Aorta (tissue), 5 donors: ENCODE measurements around the gene MVB12B. TPM values are rescaled to one million over a fixed set of nuclear protein-coding genes. Genes with fewer than 3 reads are reported as not detected.

ENCODE experiments used
- ATAC-seq: fragments of 200-7000 bp; cut with Tn5 transposase; one replicate; pipeline ENCODE4 v1.9.1; 2022; ENCODE audit warnings: moderate library complexity; ENCODE audit not compliant: low FRiP score
- DNase-seq, 2 donors: peaks; one replicate each; pipeline ENCODE4 v3.0.0-alpha.2; 2020
- H3K27ac ChIP-seq, 2 donors: one replicate each; pipeline ENCODE4 v1.5.1; 2013; ENCODE audit warnings: low read length in 2 of 2, mild to moderate bottlenecking in 2 of 2, moderate library complexity in 2 of 2, control low read depth in 1 of 2, inconsistent platforms in 1 of 2, low read depth in 1 of 2
- H3K27me3 ChIP-seq, 2 donors: one replicate each; pipeline ENCODE4 v1.6.1; 2013; ENCODE audit warnings: control low read depth in 1 of 2, low read length in 1 of 2, mild to moderate bottlenecking in 1 of 2, moderate library complexity in 1 of 2; ENCODE audit not compliant: insufficient read depth in 2 of 2, control insufficient read depth in 1 of 2
- H3K36me3 ChIP-seq, 2 donors: one replicate each; pipeline ENCODE4 v1.6.1; 2013; ENCODE audit warnings: control low read depth in 1 of 2, low read length in 1 of 2, mild to moderate bottlenecking in 1 of 2; ENCODE audit not compliant: insufficient read depth in 2 of 2, control insufficient read depth in 1 of 2
- H3K4me1 ChIP-seq, 2 donors: one replicate each; pipeline ENCODE4 v1.6.1; 2013; ENCODE audit warnings: low read length in 2 of 2, control low read depth in 1 of 2, mild to moderate bottlenecking in 1 of 2, moderate library complexity in 1 of 2; ENCODE audit not compliant: insufficient read depth in 2 of 2, control insufficient read depth in 1 of 2
- H3K4me3 ChIP-seq, 2 donors: one replicate each; pipeline ENCODE4 v1.5.1; 2013; ENCODE audit warnings: low read length in 2 of 2, control low read depth in 1 of 2, mild to moderate bottlenecking in 1 of 2
- H3K9me3 ChIP-seq: one replicate; pipeline ENCODE4 v1.6.1; 2013; ENCODE audit warnings: mild to moderate bottlenecking, low read length; ENCODE audit not compliant: control insufficient read depth
- WGBS, 2 donors: extraction: QIAGEN DNeasy Blood & Tissue Kit; methylation state at CpG; one replicate each; pipeline ENCODE4 v1.1.7; 2013; 5-methylcytosine and 5-hydroxymethylcytosine counted together
- intact Hi-C, 2 donors: fragments of 100-400 bp; cut with DNase I; formaldehyde crosslinking; loops; one replicate each; pipeline versions ENCODE4 v1.14.2 to v1.15.0; 2022
- polyA plus RNA-seq, 2 donors: library from polyadenylated mRNA; stranded (reverse); fragments of 200-250 nt; gene quantifications; one replicate each; pipeline ENCODE4 v1.2.3, GENCODE V29; 2013
- total RNA-seq, 2 donors: library from RNA; stranded (reverse); fragmentation: NEBNext Ultra II Directional; extraction: Animal tissue kit (Norgen Biotek cat#: 25700); gene quantifications; one replicate each; pipeline ENCODE4 v1.2.1, GENCODE V29; 2021
- donor health status: healthy with polysubstance abuse.
- donor health status: Bipolar disorder and iron deficiency.
- donor health status: DM: no; HTN: no; CAD: no.
- donor health status: DM: no; HTN: no; CAD: no.
- donor health status: DM: yes; HTN: yes; CAD: no.

MVB12B gene
- total and polyA plus RNA-seq, 4 donors, result 2.0 to 25.5 (median 9.5) TPM

DNA sequence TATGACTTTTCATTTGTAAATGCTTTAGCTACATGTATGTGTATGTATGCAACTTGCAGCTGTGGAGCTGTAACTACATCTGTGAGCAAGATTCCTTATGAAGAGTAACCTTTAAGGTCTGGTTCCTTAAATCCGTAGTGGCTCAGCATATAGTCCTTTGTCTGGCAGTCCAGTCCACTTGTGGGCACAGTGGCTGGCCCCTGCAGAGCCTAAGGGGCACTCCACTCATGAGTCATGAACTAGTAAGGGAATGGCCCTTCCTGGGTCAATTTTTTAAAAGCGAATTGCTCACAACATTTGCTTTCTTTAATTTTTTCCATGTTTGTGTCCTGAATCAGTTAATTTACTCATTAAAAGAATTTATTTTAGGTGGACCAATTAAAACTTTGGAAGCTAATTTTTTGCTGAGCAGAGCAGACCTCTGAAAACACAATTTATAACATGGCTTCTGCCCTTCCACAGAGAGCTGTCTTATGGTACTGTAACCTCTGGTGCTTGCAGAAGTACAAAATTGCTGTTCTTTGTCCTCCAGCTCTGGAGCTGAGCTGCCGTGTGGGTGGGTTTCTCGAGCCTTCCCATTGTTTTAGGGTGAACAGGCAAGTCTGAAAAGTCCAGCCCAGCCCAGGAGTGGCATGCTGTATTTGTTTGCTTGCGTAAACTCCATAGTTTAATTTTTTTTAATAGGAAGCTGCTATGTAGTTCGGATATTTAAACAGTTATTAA lies 110.1 kb downstream of the MVB12B start:
- Histone ChIP-seq H3K4me1 (no peaks in the 10 kb centered on the region), H3K9me3 (no peaks in the 10 kb centered on the region), H3K27me3 (no peaks in the 10 kb centered on the region), H3K4me3 (no peak overlapping the region), H3K36me3 (no peaks in the 10 kb centered on the region), H3K27ac (no peak overlapping the region)
- WGBS, 2 donors, result 84 to 89% methylated on average over 6 of the region's 6 CpGs
- no peak for DNase-seq
- ATAC-seq, result no peak
- intact Hi-C loops, result no loop called here

DNA sequence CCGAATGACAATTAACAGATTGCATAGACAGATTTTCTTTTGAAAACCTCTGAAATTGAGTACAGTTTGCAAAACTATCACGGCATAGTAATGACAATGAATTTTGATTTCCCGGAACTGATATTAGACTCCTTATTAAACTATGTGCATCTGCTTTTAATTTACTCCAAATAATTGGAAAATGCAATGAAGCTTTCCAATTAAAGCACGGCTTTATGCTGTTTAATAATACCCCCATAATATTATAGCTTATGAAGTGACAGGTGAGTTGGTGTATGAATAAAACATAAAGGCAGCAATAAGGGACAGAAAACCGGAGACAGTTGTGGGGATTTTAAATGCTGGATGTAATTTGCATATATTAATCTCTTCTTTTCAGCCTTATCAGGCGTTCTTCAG lies 110.6 kb downstream of the MVB12B start:
- WGBS, 2 donors, result 95 to 97% methylated on average over 6 of the region's 6 CpGs
- H3K9me3 ChIP-seq, result no peaks in the 10 kb centered on the region
- H3K27me3 ChIP-seq, result no peaks in the 10 kb centered on the region
- no peak overlapping the region for H3K27ac ChIP-seq
- no peak overlapping the region for H3K4me3 ChIP-seq
- intact Hi-C loops, result no loop called here
- no peaks in the 10 kb centered on the region for H3K4me1 ChIP-seq
- no peaks in the 10 kb centered on the region for H3K36me3 ChIP-seq
- ATAC-seq (no peak), DNase-seq (no peak)

DNA sequence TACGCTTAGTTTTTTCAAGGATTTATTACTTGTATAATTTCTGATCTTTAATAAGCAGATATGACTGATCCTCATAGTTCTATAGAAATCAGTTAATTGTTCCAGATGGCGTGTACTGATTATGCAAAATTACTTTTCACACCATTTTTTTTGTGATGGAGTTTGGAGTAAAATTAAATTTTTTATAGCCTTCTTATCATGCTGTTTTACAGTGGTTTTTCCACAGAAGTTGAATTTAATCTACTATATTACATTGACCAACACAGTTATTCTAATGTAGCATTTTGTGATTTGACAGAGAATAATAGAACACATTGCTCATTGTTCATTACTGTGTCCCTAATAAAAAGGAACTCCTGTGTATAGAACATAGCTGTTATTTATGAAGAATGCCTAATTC lies 111.1 kb downstream of the MVB12B start:
- no peaks in the 10 kb centered on the region for H3K4me1 ChIP-seq
- H3K27me3 ChIP-seq, result no peaks in the 10 kb centered on the region
- no peaks in the 10 kb centered on the region for H3K9me3 ChIP-seq
- no peak for ATAC-seq
- intact Hi-C loops, result no loop called here
- no peak for DNase-seq
- no peak overlapping the region for H3K27ac ChIP-seq
- H3K36me3 ChIP-seq, result no peaks in the 10 kb centered on the region
- WGBS, 2 donors, result 95 to 98% methylated on average over 2 of the region's 2 CpGs
- H3K4me3 ChIP-seq, result no peak overlapping the region

DNA sequence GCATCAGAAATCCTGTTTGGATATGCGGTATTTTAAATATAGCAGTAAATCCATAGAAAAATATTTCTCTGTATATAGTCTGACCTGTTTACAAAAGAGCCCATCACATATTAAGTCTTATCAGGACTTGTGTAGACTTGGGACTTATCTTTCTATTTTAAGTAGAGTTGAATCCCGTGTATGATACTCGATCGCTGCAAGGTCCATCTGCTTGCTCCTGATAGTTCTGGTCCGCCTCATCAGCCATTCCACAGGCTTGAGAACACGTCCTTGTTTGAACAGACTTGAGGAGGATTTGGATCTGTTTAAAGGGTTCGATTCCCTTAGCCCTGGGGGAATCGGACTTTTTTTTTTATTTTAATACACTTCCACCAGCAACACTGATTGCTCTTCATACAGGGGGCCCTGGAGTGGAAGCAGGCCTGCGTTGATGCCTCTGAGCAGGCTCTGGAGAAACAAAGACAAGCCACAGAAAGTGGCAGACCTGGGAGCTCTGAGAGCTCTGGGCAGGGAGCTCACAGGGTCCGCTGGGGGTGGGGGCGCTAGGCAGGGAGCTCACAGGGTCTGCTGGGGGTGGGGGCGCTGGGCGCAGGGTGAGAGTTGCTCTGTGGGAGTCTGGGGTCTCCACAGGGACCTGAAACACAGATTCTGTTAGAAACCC lies 112.2 kb downstream of the MVB12B start:
- no peak for ATAC-seq
- H3K27me3 ChIP-seq, result no peaks in the 10 kb centered on the region
- intact Hi-C loops, result no loop called here
- 91 to 92% methylated on average over 13 of the region's 13 CpGs for WGBS, 2 donors
- H3K27ac ChIP-seq, result no peak overlapping the region
- no peaks in the 10 kb centered on the region for H3K36me3 ChIP-seq
- H3K4me3 ChIP-seq, result no peak overlapping the region
- no peaks in the 10 kb centered on the region for H3K9me3 ChIP-seq
- no peak for DNase-seq
- H3K4me1 ChIP-seq, result no peaks in the 10 kb centered on the region

DNA sequence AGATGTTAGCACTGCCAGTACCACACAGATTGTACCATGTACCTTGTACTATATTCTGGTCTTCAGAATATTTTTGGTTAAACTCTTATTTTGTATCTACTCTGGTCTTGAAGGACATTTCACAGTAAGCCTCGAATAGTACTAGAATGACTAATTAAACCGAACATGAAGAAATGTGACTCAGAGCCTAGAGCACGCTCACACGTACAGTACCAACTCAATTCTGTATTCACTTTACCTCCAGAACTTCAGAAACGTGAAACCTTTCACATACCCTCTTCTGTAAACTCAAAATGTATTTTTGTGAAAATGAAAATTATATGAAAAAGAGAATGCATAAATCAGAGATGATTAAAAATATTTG lies 112.8 kb downstream of the MVB12B start:
- no peak overlapping the region for H3K27ac ChIP-seq
- no peaks in the 10 kb centered on the region for H3K27me3 ChIP-seq
- intact Hi-C loops, result no loop called here
- WGBS, 2 donors, result 71 to 76% methylated on average over 5 of the region's 5 CpGs
- no peaks in the 10 kb centered on the region for H3K36me3 ChIP-seq
- H3K9me3 ChIP-seq, result no peaks in the 10 kb centered on the region
- DNase-seq, result no peak
- no peak for ATAC-seq
- H3K4me1 ChIP-seq, result no peaks in the 10 kb centered on the region
- H3K4me3 ChIP-seq, result no peak overlapping the region

DNA sequence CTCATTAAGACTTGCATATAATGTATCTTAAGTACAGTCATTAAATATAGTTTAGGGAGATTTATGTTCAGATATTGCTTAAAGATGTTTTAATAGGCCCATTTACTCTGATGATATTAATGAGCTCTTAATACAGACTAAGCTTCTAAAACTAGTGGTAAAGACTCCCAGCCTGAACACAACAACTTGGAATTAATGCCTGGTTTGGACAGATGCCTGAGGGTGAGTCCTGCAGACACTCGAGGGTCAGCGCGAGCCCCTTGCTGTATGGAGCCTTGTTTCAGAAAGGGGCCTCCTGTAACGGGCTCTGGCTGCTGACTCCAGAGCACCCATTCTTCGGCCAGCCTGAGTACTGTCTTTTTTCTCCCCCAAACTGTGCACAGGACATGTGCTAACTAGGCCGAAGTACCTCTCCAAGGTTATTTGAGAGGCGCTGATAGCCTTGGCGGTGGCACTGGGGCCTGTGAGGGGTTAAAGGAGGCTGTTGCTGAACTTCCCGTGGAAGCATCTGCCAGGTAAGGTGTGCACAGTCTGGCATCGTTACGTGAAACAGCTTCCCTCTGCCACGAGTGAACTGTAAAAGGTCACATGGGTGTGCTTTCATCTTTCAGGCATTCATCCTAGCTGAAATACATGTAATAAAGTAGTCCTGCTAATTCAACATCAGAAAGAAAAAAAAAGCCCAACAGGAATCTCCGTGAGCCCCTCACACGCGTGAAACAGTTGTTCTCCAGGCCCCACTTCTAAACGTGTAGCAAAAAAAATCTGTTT lies 113.4 kb downstream of the MVB12B start:
- Histone ChIP-seq H3K9me3 (no peaks in the 10 kb centered on the region), H3K36me3 (no peaks in the 10 kb centered on the region), H3K27me3 (no peaks in the 10 kb centered on the region), H3K27ac (no peak overlapping the region), H3K4me1 (no peaks in the 10 kb centered on the region), H3K4me3 (no peak overlapping the region)
- 89 to 92% methylated on average over 16 of the region's 16 CpGs for WGBS, 2 donors
- no peak for DNase-seq
- intact Hi-C loops, result no loop called here
- no peak for ATAC-seq

DNA sequence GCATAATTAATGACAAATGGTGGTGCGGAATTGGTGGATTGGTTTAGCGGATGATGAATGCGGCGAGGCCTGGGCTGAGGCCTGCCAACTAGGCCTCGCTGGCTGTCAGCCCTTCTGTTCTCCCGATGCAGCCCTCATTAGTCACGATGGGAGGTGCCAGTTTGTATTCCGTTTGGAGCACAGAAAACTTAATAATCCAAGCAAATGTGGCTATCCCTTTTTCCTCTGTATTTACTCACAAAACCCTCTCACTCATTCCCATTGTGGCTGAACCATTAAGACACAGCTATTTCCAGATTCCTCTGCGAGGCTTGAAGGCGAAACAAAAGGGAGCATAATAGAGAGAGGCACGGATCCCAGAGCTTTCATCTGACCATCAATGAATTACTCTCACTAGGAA lies 114.3 kb downstream of the MVB12B start:
- no peak overlapping the region for H3K4me3 ChIP-seq
- no peaks in the 10 kb centered on the region for H3K9me3 ChIP-seq
- ATAC-seq (no peak), DNase-seq (no peak)
- no peaks in the 10 kb centered on the region for H3K36me3 ChIP-seq
- no peaks in the 10 kb centered on the region for H3K4me1 ChIP-seq
- intact Hi-C loops, result no loop called here
- no peaks in the 10 kb centered on the region for H3K27me3 ChIP-seq
- H3K27ac ChIP-seq, result no peak overlapping the region
- 86 to 90% methylated on average over 11 of the region's 11 CpGs for WGBS, 2 donors

DNA sequence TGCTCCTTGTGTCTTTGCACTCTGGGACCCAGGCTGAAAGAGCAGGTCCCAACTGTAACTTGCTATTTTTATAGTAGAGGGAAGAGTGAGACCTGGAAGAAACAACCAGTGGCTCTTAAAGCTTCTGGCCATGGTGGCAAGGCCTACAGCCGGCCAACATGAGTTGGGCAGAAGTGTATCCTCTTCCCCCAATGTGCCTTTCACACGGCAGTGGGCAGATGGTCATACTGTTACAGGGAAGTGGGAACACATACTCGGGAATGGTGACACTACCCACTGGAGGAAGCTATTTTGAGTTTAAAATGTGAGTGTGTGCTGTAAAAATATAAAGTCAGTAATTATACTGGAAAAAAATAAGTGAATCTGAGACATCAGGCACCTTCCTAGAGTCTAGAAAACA lies 116.0 kb downstream of the MVB12B start:
- WGBS, 2 donors, result 85 to 90% methylated on average over 3 of the region's 3 CpGs
- no peaks in the 10 kb centered on the region for H3K4me1 ChIP-seq
- intact Hi-C loops, result no loop called here
- H3K4me3 ChIP-seq, result no peak overlapping the region
- no peak overlapping the region for H3K27ac ChIP-seq
- H3K27me3 ChIP-seq, result no peaks in the 10 kb centered on the region
- H3K9me3 ChIP-seq, result no peaks in the 10 kb centered on the region
- DNase-seq (no peak), ATAC-seq (no peak)
- H3K36me3 ChIP-seq, result no peaks in the 10 kb centered on the region

DNA sequence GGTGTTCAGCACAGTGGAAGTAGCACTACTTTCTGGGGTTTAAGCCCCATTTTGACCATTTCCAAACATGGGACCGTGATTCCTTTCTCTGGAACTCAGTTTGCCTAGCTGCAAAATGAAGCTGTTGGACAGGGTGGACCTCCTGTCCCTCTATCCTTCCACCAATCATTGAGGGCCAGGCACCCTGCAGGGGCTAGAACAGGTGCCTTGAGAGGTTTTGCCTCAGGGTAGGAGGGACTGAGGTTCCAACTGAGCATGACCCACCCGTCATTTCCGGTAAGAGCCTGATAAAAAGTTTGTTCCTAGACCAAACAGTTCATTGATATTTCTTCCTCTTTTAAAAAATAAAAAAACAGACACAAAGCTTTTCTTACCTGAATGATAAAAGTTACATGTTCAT lies 116.5 kb downstream of the MVB12B start:
- Histone ChIP-seq H3K4me1 (no peaks in the 10 kb centered on the region), H3K4me3 (no peak overlapping the region), H3K27me3 (no peaks in the 10 kb centered on the region), H3K36me3 (no peaks in the 10 kb centered on the region), H3K27ac (no peak overlapping the region), H3K9me3 (no peaks in the 10 kb centered on the region)
- intact Hi-C loops, result no loop called here
- DNase-seq, result no peak
- 71 to 92% methylated on average over 3 of the region's 3 CpGs for WGBS, 2 donors
- ATAC-seq, result no peak
